ENCODE data around the gene ERC2.

ERC2 gene

GRCh38 chr3:56260262-56260661 is 208.0 kb downstream of the ERC2 start:
- Mint-ChIP-seq H3K36me3 (ENCODE audit: low read depth) (no peaks in the 10 kb centered on the region), H3K4me1 (ENCODE audit: low read depth) (no peaks in the 10 kb centered on the region), H3K9me3 (peaks cover 6% of the 10 kb centered on the region), H3K27me3 (peaks cover 5% of the 10 kb centered on the region), H3K4me3 (no peak overlapping the region), H3K27ac (no peak overlapping the region)
- intact Hi-C loops (cut with micrococcal nuclease) = no loop called here

GRCh38 chr3:56257826-56258225 is 210.4 kb downstream of the ERC2 start:
- intact Hi-C loops (cut with micrococcal nuclease) = no loop called here

GRCh38 chr3:56254835-56255234 is 213.4 kb downstream of the ERC2 start:
- Mint-ChIP-seq H3K27me3 (peaks cover 8% of the 10 kb centered on the region), H3K9me3 (no peaks in the 10 kb centered on the region), H3K4me3 (no peak overlapping the region), H3K36me3 (ENCODE audit: low read depth) (no peaks in the 10 kb centered on the region), H3K27ac (no peak overlapping the region), H3K4me1 (ENCODE audit: low read depth) (no peaks in the 10 kb centered on the region)
- intact Hi-C loops (cut with micrococcal nuclease) = loop anchor here (5.0 kb wide), 1 partner anchor 823 kb away; no protein-coding TSS in a partner anchor

More at GRCh38 chr3:56257826-56258225, 210.4 kb downstream of the ERC2 start:
- no peak overlapping the region for H3K27ac Mint-ChIP-seq
- H3K27me3 Mint-ChIP-seq = peaks cover 5% of the 10 kb centered on the region
- no peaks in the 10 kb centered on the region for H3K36me3 Mint-ChIP-seq (ENCODE audit: low read depth)
- no peak overlapping the region for H3K4me3 Mint-ChIP-seq
- peaks cover 6% of the 10 kb centered on the region for H3K9me3 Mint-ChIP-seq
- H3K4me1 Mint-ChIP-seq (ENCODE audit: low read depth) = no peaks in the 10 kb centered on the region

GRCh38 chr3:56253941-56254665 is 214.2 kb downstream of the ERC2 start:
- no peak overlapping the region for H3K4me3 Mint-ChIP-seq
- H3K36me3 Mint-ChIP-seq (ENCODE audit: low read depth) = no peaks in the 10 kb centered on the region
- intact Hi-C loops (cut with micrococcal nuclease) = loop anchor here (5.0 kb wide), 1 partner anchor 822 kb away; no protein-coding TSS in a partner anchor
- peaks cover 8% of the 10 kb centered on the region for H3K27me3 Mint-ChIP-seq
- no peaks in the 10 kb centered on the region for H3K4me1 Mint-ChIP-seq (ENCODE audit: low read depth)
- no peak overlapping the region for H3K27ac Mint-ChIP-seq
- H3K9me3 Mint-ChIP-seq = no peaks in the 10 kb centered on the region

GRCh38 chr3:56251343-56251945 is 216.8 kb downstream of the ERC2 start:
- Mint-ChIP-seq H3K9me3 (no peaks in the 10 kb centered on the region), H3K4me3 (no peak overlapping the region), H3K36me3 (ENCODE audit: low read depth) (no peaks in the 10 kb centered on the region), H3K4me1 (ENCODE audit: low read depth) (no peaks in the 10 kb centered on the region), H3K27me3 (peaks cover 4% of the 10 kb centered on the region), H3K27ac (no peak overlapping the region)
- intact Hi-C loops (cut with micrococcal nuclease) = loop anchor here (1.0 to 5.0 kb wide), 3 partner anchors 767 to 1398 kb away; no protein-coding TSS in a partner anchor

DNA sequence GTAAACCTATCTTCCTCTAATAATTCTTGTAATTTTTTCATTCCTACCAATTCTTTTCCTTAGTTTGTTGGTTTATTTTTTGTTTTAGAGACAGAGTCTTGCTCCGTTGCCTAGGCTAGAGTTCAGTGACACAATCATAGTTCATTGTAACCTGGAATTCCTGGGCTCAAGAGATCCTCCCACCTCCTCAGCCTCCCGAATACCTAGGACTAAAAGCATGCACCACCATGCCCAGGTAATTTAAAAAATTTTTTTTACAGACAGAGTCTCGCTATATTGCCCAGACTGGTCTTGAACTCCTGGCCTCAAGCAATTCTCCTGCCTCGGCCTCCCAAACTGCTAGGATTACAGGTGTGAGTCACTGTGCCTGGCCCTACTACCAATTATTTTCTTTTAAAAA is 220.2 kb downstream of the ERC2 start:
- H3K36me3 Mint-ChIP-seq (ENCODE audit: low read depth) = no peaks in the 10 kb centered on the region
- H3K9me3 Mint-ChIP-seq = no peaks in the 10 kb centered on the region
- intact Hi-C loops (cut with micrococcal nuclease) = no loop called here
- H3K4me1 Mint-ChIP-seq (ENCODE audit: low read depth) = no peaks in the 10 kb centered on the region
- no peak overlapping the region for H3K4me3 Mint-ChIP-seq
- H3K27me3 Mint-ChIP-seq = peaks cover 3% of the 10 kb centered on the region
- no peak overlapping the region for H3K27ac Mint-ChIP-seq

- Mint-ChIP-seq H3K4me3 (no peak overlapping the region), H3K4me1 (ENCODE audit: low read depth) (no peaks in the 10 kb centered on the region), H3K9me3 (no peaks in the 10 kb centered on the region), H3K27me3 (peaks cover 7% of the 10 kb centered on the region), H3K36me3 (ENCODE audit: low read depth) (no peaks in the 10 kb centered on the region), H3K27ac (no peak overlapping the region)
- intact Hi-C loops (cut with micrococcal nuclease) = no loop called here
These were observed 230.0 kb downstream of the ERC2 start for GRCh38 chr3:56238299-56238698.

DNA sequence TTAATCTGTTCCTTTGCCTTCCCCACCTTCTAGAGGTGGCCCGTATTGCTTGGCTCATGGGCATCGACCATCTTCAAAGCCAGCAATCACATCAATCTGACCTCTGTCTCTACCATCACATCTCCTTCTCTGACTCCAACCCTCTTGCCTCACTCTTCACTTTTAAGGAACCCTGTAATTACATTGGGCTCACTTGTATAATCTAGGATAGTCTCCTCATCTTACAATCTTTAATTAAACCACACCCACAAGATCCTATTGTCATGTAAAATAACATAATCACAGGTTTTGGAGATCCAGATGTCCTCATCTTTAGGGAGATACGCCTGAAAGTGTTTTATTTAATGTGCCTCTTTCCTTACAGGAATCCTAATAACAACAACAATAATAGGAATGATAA is 234.5 kb downstream of the ERC2 start:
- H3K27me3 Mint-ChIP-seq = peaks cover 4% of the 10 kb centered on the region
- no peak overlapping the region for H3K27ac Mint-ChIP-seq
- no peak overlapping the region for H3K4me3 Mint-ChIP-seq
- H3K4me1 Mint-ChIP-seq (ENCODE audit: low read depth) = no peaks in the 10 kb centered on the region
- intact Hi-C loops (cut with micrococcal nuclease) = no loop called here
- no peaks in the 10 kb centered on the region for H3K9me3 Mint-ChIP-seq
- no peaks in the 10 kb centered on the region for H3K36me3 Mint-ChIP-seq (ENCODE audit: low read depth)

DNA sequence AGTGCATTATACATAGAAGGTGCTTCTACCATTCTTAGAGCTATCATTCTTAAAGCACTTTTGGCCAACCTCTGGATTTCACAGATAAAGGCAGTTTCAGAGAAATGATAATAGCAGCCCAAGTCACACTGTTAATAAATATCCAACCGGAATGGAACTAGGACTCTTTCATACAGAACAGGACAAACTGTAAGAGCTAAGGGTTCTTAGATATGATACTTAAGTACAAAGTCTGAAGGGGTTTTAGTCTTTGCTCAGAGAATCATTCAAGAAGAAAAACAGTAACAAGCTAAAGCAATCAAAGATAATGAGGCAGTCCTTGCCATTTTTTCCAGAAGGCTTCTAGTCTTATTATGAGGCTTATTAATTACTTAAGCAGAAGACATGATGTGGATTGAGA is 239.0 kb downstream of the ERC2 start:
- Mint-ChIP-seq H3K27ac (no peak overlapping the region), H3K4me1 (ENCODE audit: low read depth) (no peaks in the 10 kb centered on the region), H3K36me3 (ENCODE audit: low read depth) (no peaks in the 10 kb centered on the region), H3K4me3 (no peak overlapping the region), H3K27me3 (peaks cover 2% of the 10 kb centered on the region), H3K9me3 (no peaks in the 10 kb centered on the region)
- intact Hi-C loops (cut with micrococcal nuclease) = no loop called here

- Mint-ChIP-seq H3K27ac (no peak overlapping the region), H3K4me1 (ENCODE audit: low read depth) (no peaks in the 10 kb centered on the region), H3K36me3 (ENCODE audit: low read depth) (no peaks in the 10 kb centered on the region), H3K27me3 (peaks cover 4% of the 10 kb centered on the region), H3K4me3 (no peak overlapping the region), H3K9me3 (no peaks in the 10 kb centered on the region)
- intact Hi-C loops (cut with micrococcal nuclease) = no loop called here
These were observed 245.4 kb downstream of the ERC2 start for GRCh38 chr3:56222866-56223265.

DNA sequence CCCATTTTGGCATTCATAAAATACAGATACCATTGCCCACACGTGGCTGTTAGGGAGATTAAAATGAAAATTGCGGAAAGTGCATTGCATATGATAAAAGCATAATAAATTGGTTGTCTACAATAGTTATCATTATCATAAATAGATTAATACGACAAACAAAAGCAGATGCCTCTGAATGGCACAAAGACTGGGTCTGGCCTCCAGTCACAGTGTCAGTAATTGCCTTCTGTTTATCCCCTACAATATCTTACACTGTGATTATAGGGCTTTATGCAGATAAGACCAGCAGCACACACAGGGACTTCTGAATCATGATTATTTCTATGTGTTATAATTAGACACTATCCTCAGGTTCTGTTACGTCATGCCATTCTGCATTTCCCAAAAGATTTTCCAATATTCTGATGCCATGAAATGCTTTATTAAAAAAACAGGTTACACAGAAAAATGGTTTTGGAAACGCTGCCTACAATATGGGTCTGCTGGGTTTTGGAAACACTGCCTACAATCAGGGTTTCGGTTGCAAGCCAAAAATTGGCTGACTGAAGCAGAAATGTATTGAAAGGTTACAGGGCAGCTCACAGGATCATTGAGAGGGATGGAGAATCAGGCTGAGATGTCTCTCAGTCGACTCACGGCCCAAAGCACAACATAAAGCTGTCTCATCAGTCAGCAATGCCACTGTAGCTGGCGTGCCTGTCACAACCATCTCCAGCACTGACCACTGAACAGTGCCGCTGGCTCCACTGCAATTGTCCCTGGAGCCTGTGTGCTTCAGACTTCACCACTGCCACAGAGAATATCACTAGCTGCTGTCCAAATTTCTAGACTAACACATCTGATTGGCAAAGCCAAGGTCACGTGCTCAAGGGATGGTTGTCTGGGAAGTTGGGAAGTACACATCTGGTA is 248.1 kb downstream of the ERC2 start:
- Mint-ChIP-seq H3K9me3 (no peaks in the 10 kb centered on the region), H3K4me1 (ENCODE audit: low read depth) (no peaks in the 10 kb centered on the region), H3K36me3 (ENCODE audit: low read depth) (no peaks in the 10 kb centered on the region), H3K4me3 (no peak overlapping the region), H3K27ac (no peak overlapping the region), H3K27me3 (peaks cover 4% of the 10 kb centered on the region)
- intact Hi-C loops (cut with micrococcal nuclease) = no loop called here

DNA sequence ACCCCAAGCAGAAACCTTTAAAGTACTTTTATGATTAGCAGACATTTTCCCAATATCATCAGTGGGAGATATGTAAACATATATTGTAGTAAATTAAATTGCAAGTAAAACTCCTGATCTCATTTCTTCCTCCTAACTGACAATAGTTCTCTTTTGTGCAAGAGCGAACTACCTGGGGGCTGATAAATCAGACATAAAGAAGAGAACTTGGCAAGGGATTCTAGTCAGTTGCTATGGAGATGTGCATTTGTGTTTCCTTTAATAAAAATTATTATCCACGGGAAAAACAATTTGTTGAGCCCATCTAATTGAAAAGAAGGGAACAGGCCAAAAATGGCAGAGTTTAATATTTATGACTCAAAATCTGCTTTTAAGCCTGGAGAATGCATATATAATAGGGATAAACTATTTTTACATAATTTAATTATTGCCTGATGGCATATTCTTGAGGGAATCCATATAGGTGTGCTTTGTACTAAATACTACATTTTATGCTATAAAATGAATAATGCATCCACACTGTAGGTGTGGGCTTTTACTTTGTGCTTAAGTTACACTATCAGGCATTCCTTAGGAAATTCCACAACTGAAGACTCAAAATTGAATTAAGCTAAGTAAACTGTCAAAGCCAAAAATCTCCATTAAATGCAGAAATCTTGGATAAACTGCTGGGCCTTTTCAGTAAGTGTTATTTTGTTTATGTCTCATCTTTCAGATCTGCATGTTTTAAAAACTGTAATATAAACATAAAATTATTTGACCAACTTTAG is 258.1 kb downstream of the ERC2 start:
- H3K4me3 Mint-ChIP-seq = no peak overlapping the region
- H3K9me3 Mint-ChIP-seq = peaks cover 10% of the 10 kb centered on the region
- H3K4me1 Mint-ChIP-seq (ENCODE audit: low read depth) = no peaks in the 10 kb centered on the region
- peaks cover 3% of the 10 kb centered on the region for H3K27me3 Mint-ChIP-seq
- no peaks in the 10 kb centered on the region for H3K36me3 Mint-ChIP-seq (ENCODE audit: low read depth)
- H3K27ac Mint-ChIP-seq = no peak overlapping the region
- intact Hi-C loops (cut with micrococcal nuclease) = no loop called here

GRCh38 chr3:56207922-56208321 is 260.3 kb downstream of the ERC2 start:
- H3K27ac Mint-ChIP-seq = no peak overlapping the region
- H3K4me1 Mint-ChIP-seq (ENCODE audit: low read depth) = no peaks in the 10 kb centered on the region
- H3K9me3 Mint-ChIP-seq = peaks cover 10% of the 10 kb centered on the region
- intact Hi-C loops (cut with micrococcal nuclease) = no loop called here
- H3K4me3 Mint-ChIP-seq = no peak overlapping the region
- peaks cover 3% of the 10 kb centered on the region for H3K27me3 Mint-ChIP-seq
- H3K36me3 Mint-ChIP-seq (ENCODE audit: low read depth) = no peaks in the 10 kb centered on the region
